Panc1 (cell line): Measurements from ENCODE around the gene SLC5A11. TPM values are rescaled to one million over a fixed set of nuclear protein-coding genes. Genes with fewer than 3 reads are reported as not detected.

Experiments
- ATAC-seq: fragments of 200-7000 bp; cut with Tn5 transposase; 2 replicates; pipeline ENCODE4 v1.9.1; 2020; ENCODE audit warnings: mild to moderate bottlenecking, moderate library complexity
- BruUV-seq: library from RNA; stranded (reverse); fragments of 400-500 nt; replicated peaks from 2 replicates; lab custom pipeline; 2021; lab: Mats Ljungman, UMichigan
- CTCF ChIA-PET: fragments of 300-600 bp; sonication (Branson Sonifier 250); formaldehyde crosslinking; loops from one replicate; lab custom pipeline; 2022; ENCODE audit warnings: antibody characterized with exemption; lab: Charles Lee
- POLR2A ChIA-PET: fragments of 300-600 bp; sonication (Branson Sonifier 250); formaldehyde crosslinking; loops from one replicate; lab custom pipeline; 2022; ENCODE audit warnings: antibody characterized with exemption; lab: Charles Lee
- DNase-seq: peaks from one replicate; pipeline ENCODE4 v3.0.0-alpha.2; 2010; ENCODE audit warnings: low read depth, low spot score
- H3K27ac ChIP-seq: 2 replicates; pipeline ENCODE4 v1.5.1; 2011; ENCODE audit warnings: mild to moderate bottlenecking, low read length, inconsistent platforms
- H3K27me3 ChIP-seq: fragments of 200-500 bp; sonication (Bioruptor generic); 2 replicates; pipeline ENCODE4 v1.6.0; 2014; ENCODE audit warnings: low read length, inconsistent platforms; ENCODE audit not compliant: control insufficient read depth, insufficient read depth
- H3K36me3 ChIP-seq: fragments of 200-500 bp; sonication (Bioruptor generic); 2 replicates; pipeline ENCODE4 v1.5.1; 2014; ENCODE audit warnings: inconsistent platforms, mild to moderate bottlenecking, low read length, moderate library complexity; ENCODE audit not compliant: control insufficient read depth, insufficient read depth
- H3K4me1 ChIP-seq: 2 replicates; pipeline ENCODE4 v1.5.1; 2011; ENCODE audit warnings: inconsistent platforms, mild to moderate bottlenecking, low read length, moderate library complexity; ENCODE audit not compliant: control insufficient read depth, insufficient read depth
- H3K4me3 ChIP-seq, 2 experiments: 2 replicates each; pipeline ENCODE4 v1.5.1; 2011 to 2012; ENCODE audit warnings: low read depth in 2 of 2, low read length in 2 of 2, mild to moderate bottlenecking in 2 of 2, inconsistent platforms in 1 of 2, moderate library complexity in 1 of 2
- H3K9me3 ChIP-seq: fragments of 200-500 bp; sonication (Bioruptor generic); 2 replicates; pipeline ENCODE4 v1.5.1; 2014; ENCODE audit warnings: low read depth, mild to moderate bottlenecking, inconsistent platforms, low read length, moderate library complexity; ENCODE audit not compliant: control insufficient read depth, insufficient read depth
- CTCF ChIP-seq: fragments of 450-650 bp; IDR thresholded peaks from 2 replicates; pipeline ENCODE4 v1.5.1; 2017; ENCODE audit warnings: mild to moderate bottlenecking
- POLR2AphosphoS5 ChIP-seq: IDR thresholded peaks from 2 replicates; pipeline ENCODE4 v1.6.1; 2012; ENCODE audit warnings: mild to moderate bottlenecking, low read depth, low read length, moderate library complexity
- SIN3A ChIP-seq: IDR thresholded peaks from 2 replicates; pipeline ENCODE4 v1.6.1; 2012; ENCODE audit warnings: low read depth, mild to moderate bottlenecking, low read length, moderate library complexity, borderline replicate concordance; ENCODE audit not compliant: insufficient read depth
- TCF7L2 ChIP-seq: IDR thresholded peaks from 2 replicates; pipeline ENCODE4 v1.6.1; 2011; ENCODE audit warnings: mild to moderate bottlenecking, low read depth, low read length, inconsistent platforms
- in situ Hi-C: cut with HindIII; loops from 2 replicates; pipeline ENCODE4 v1.10.0; 2016; ENCODE audit warnings: low sequenced_read_pairs, low pct_unique_long_range_greater_than_20kb
- intact Hi-C: fragments of 100-400 bp; cut with micrococcal nuclease; formaldehyde crosslinking; loops from one replicate; pipeline ENCODE4 v1.10.0; 2022; ENCODE audit not compliant: unreplicated experiment
- total RNA-seq: library from RNA; stranded (reverse); gene quantifications from one replicate; pipeline ENCODE4 v1.2.1, GENCODE V29; 2021; ENCODE audit not compliant: unreplicated experiment
- TF ChIP-seq, protein P1 (sequence below), 2 experiments: IDR thresholded peaks; 2 replicates each; pipeline ENCODE4 v1.6.1; 2011 to 2012; ENCODE audit warnings: low read depth in 2 of 2, control low read depth in 1 of 2, low read length in 1 of 2, mild to moderate bottlenecking in 1 of 2, moderate library complexity in 1 of 2; ENCODE audit not compliant: insufficient read depth in 1 of 2

Gene SLC5A11
- total RNA-seq, 1 experiment from 2014 or later: 0.13 TPM

DNA sequence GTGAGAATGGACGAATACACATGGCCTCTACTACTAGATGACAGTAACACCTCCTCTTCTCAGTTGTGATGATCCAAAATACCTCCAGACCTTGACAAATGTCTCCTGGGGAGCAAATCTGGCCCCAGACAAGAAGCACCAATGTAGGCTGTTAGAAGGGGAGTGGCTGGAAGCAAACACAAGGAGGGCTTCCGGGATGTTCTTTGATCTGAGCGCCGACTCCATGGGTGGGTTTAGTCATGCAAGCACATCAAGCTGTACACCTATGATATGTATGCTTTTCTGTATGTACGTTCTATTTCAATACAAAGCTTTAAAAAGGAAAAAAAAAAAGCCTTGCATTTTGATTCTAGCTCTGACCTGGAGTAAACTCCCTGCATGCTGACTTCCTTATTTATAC lies 108.0 kb downstream of the SLC5A11 start:
- CTCF ChIA-PET: no interaction called here
- TF ChIP-seq TCF7L2 (no peak), POLR2AphosphoS5 (no peak), SIN3A (no peak), CTCF (no peak)
- TF ChIP-seq, protein P1, sequence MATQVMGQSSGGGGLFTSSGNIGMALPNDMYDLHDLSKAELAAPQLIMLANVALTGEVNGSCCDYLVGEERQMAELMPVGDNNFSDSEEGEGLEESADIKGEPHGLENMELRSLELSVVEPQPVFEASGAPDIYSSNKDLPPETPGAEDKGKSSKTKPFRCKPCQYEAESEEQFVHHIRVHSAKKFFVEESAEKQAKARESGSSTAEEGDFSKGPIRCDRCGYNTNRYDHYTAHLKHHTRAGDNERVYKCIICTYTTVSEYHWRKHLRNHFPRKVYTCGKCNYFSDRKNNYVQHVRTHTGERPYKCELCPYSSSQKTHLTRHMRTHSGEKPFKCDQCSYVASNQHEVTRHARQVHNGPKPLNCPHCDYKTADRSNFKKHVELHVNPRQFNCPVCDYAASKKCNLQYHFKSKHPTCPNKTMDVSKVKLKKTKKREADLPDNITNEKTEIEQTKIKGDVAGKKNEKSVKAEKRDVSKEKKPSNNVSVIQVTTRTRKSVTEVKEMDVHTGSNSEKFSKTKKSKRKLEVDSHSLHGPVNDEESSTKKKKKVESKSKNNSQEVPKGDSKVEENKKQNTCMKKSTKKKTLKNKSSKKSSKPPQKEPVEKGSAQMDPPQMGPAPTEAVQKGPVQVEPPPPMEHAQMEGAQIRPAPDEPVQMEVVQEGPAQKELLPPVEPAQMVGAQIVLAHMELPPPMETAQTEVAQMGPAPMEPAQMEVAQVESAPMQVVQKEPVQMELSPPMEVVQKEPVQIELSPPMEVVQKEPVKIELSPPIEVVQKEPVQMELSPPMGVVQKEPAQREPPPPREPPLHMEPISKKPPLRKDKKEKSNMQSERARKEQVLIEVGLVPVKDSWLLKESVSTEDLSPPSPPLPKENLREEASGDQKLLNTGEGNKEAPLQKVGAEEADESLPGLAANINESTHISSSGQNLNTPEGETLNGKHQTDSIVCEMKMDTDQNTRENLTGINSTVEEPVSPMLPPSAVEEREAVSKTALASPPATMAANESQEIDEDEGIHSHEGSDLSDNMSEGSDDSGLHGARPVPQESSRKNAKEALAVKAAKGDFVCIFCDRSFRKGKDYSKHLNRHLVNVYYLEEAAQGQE (IDR thresholded peaks at IDR 0.05; ENCODE audit: insufficient read depth in 1 of 2, low read depth in 2 of 2, low read length in 1 of 2): no peak
- intact Hi-C loops: no loop called here
- Histone ChIP-seq H3K27me3 (no peaks in the 10 kb centered on the region), H3K36me3 (peaks cover 28% of the 10 kb centered on the region), H3K9me3 (no peaks in the 10 kb centered on the region), H3K27ac (no peak overlapping the region), H3K4me3 (no peak overlapping the region), H3K4me1 (no peaks in the 10 kb centered on the region)
- in situ Hi-C loops: no loop called here
- no TSS peak for BruUV-seq
- POLR2A ChIA-PET: no interaction called here
- no peak for DNase-seq
- ATAC-seq: no peak

DNA sequence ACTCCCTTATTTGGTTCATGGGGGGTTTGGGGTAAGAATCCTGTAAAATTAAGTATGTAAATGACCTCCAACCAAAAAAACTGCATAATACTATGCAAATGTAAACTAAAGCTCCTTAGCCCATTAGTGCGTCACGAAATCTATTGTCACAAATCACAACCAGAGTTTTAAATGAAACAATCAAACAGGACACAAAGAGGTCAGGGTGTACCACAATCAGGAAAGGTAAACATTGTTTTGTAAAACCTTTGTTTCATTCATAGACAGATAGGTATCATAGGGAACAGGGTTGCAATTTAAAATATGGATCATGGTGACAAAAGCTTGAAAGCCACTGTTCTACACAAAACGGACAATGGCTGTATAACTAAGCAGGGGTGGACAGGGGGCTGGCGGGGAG lies 108.4 kb downstream of the SLC5A11 start:
- intact Hi-C loops: no loop called here
- no peak overlapping the region for H3K27ac ChIP-seq
- TF ChIP-seq TCF7L2: no peak
- TF ChIP-seq POLR2AphosphoS5: no peak
- no peak for TF ChIP-seq CTCF
- TF ChIP-seq SIN3A: no peak
- TF ChIP-seq, protein P1 (IDR thresholded peaks at IDR 0.05; ENCODE audit: insufficient read depth in 1 of 2, low read depth in 2 of 2, low read length in 1 of 2): no peak
- in situ Hi-C loops: no loop called here
- H3K4me1 ChIP-seq: no peaks in the 10 kb centered on the region
- CTCF ChIA-PET: no interaction called here
- POLR2A ChIA-PET: no interaction called here
- no peaks in the 10 kb centered on the region for H3K9me3 ChIP-seq
- H3K4me3 ChIP-seq: no peak overlapping the region
- no TSS peak for BruUV-seq
- ATAC-seq: no peak
- H3K27me3 ChIP-seq: no peaks in the 10 kb centered on the region
- DNase-seq: no peak
- H3K36me3 ChIP-seq: peaks cover 28% of the 10 kb centered on the region
